KMS-11 (cell line): Measurements from ENCODE around the gene PRPF19.

Source experiments
- H2AFZ ChIP-seq: fragments of 200-600 bp; sonication (generic); 2 replicates; pipeline ENCODE4 v1.6.1; 2016; ENCODE audit warnings: antibody characterized with exemption, mixed run types, low read depth
- H3K27ac ChIP-seq: fragments of 200-600 bp; sonication (generic); 2 replicates; pipeline ENCODE4 v1.6.1; 2016; ENCODE audit warnings: mild to moderate bottlenecking, mixed run types
- H3K27me3 ChIP-seq: fragments of 200-600 bp; sonication (generic); 2 replicates; pipeline ENCODE4 v1.6.1; 2017; ENCODE audit warnings: mild to moderate bottlenecking, low read depth, mixed run types, moderate library complexity; ENCODE audit not compliant: insufficient read depth
- H3K36me3 ChIP-seq: fragments of 200-600 bp; sonication (generic); 2 replicates; pipeline ENCODE4 v1.6.1; 2017; ENCODE audit warnings: mild to moderate bottlenecking, mixed run types; ENCODE audit not compliant: insufficient read depth
- H3K4me1 ChIP-seq: fragments of 200-600 bp; sonication (generic); 2 replicates; pipeline ENCODE4 v1.6.1; 2016; ENCODE audit warnings: mild to moderate bottlenecking, low read depth, mixed run types; ENCODE audit not compliant: poor library complexity, severe bottlenecking
- H3K4me2 ChIP-seq: fragments of 200-600 bp; sonication (generic); 2 replicates; pipeline ENCODE4 v1.7.0; 2016; ENCODE audit warnings: mild to moderate bottlenecking, mixed run types
- H3K4me3 ChIP-seq: fragments of 200-600 bp; sonication (generic); IDR thresholded peaks from 2 replicates; pipeline ENCODE4 v1.6.1; 2017; ENCODE audit warnings: low read depth, low read length, mixed read lengths; ENCODE audit not compliant: insufficient read depth
- H3K79me2 ChIP-seq: fragments of 200-600 bp; sonication (generic); 2 replicates; pipeline ENCODE4 v1.6.1; 2016; ENCODE audit warnings: low read depth, mixed run types; ENCODE audit not compliant: insufficient read depth
- H3K9ac ChIP-seq: fragments of 200-600 bp; sonication (generic); 2 replicates; pipeline ENCODE4 v1.6.1; 2016; ENCODE audit warnings: mild to moderate bottlenecking, mixed run types
- H4K20me1 ChIP-seq: fragments of 200-600 bp; sonication (generic); 2 replicates; pipeline ENCODE4 v1.6.1; 2016; ENCODE audit warnings: mild to moderate bottlenecking, mixed run types; ENCODE audit not compliant: insufficient read depth
- TF ChIP-seq, protein P1 (sequence below): fragments of 200-600 bp; sonication (generic); conservative IDR thresholded peaks from 2 replicates; pipeline ENCODE4 v1.6.1; 2017; ENCODE audit warnings: low read depth, mild to moderate bottlenecking, antibody characterized with exemption, low read length, moderate library complexity, mixed read lengths

Gene PRPF19

GRCh38 chr11:60915248-60915914, 9.0 kb upstream of the PRPF19 start:
- Histone ChIP-seq H3K4me3 (no peak overlapping the region), H2AFZ (peak overlapping the region; percentile 81; the same call in 1 of the 2 replicates), H3K79me2 (peaks cover 48% of the 10 kb centered on the region), H3K36me3 (no peaks in the 10 kb centered on the region), H3K27ac (peak overlapping the region; percentile 68), H3K9ac (peak overlapping the region; percentile 74; the same call in 1 of the 2 replicates), H3K4me2 (peak overlapping the region; percentile 66), H3K4me1 (peaks cover 62% of the 10 kb centered on the region), H4K20me1 (peaks cover 4% of the 10 kb centered on the region), H3K27me3 (no peaks in the 10 kb centered on the region)
- TF ChIP-seq, protein P1, sequence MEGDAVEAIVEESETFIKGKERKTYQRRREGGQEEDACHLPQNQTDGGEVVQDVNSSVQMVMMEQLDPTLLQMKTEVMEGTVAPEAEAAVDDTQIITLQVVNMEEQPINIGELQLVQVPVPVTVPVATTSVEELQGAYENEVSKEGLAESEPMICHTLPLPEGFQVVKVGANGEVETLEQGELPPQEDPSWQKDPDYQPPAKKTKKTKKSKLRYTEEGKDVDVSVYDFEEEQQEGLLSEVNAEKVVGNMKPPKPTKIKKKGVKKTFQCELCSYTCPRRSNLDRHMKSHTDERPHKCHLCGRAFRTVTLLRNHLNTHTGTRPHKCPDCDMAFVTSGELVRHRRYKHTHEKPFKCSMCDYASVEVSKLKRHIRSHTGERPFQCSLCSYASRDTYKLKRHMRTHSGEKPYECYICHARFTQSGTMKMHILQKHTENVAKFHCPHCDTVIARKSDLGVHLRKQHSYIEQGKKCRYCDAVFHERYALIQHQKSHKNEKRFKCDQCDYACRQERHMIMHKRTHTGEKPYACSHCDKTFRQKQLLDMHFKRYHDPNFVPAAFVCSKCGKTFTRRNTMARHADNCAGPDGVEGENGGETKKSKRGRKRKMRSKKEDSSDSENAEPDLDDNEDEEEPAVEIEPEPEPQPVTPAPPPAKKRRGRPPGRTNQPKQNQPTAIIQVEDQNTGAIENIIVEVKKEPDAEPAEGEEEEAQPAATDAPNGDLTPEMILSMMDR: peak; percentile 43

DNA sequence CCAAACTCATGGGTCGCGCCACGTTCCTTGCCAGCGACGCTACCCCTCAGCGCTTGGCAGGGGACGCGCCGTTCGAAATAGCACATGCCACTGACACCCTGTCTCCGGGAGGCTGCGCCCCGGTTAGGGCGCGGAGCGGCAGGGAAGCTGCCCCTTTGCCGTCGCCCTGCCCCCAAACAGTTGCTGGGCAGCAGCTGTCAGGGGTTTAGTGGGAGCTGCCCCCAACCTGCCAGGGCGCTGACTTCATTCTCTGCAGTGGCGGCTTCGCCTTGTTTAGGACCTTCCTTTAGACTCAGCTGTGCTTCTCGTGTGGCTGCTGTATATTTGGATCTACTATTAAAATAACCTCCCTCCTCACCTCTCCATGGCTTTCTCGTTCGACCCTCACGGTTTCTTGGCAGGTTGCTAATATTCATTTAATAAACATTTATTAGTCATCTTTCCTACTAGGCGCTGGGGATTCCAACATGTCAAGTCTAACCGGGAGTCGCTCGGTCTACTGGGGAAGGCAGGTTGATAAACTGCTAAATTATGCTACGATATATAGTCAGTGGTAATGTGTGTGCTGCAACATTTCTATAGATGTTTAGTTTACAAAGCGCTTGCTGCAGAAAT, 8.4 kb upstream of the PRPF19 start:
- Histone ChIP-seq H4K20me1 (peaks cover 4% of the 10 kb centered on the region; the same call in 1 of the 2 replicates), H3K27me3 (no peaks in the 10 kb centered on the region), H3K9ac (peak overlapping the region; percentile 74), H3K4me3 (no peak overlapping the region), H3K4me1 (peaks cover 68% of the 10 kb centered on the region), H2AFZ (peak overlapping the region; percentile 81), H3K27ac (peak overlapping the region; percentile 68), H3K36me3 (no peaks in the 10 kb centered on the region), H3K79me2 (peaks cover 48% of the 10 kb centered on the region), H3K4me2 (peak overlapping the region; percentile 66)
- TF ChIP-seq, protein P1: no peak

- Histone ChIP-seq H3K27me3 (no peaks in the 10 kb centered on the region), H4K20me1 (peaks cover 4% of the 10 kb centered on the region; the same call in 1 of the 2 replicates), H3K36me3 (no peaks in the 10 kb centered on the region), H3K4me3 (no peak within 1 kb of the TSS), H3K27ac (peak within 1 kb of the TSS; percentile 68), H3K4me2 (peak within 1 kb of the TSS; percentile 66), H3K79me2 (peaks cover 42% of the 10 kb centered on the region), H2AFZ (peak within 1 kb of the TSS; percentile 81), H3K9ac (peak within 1 kb of the TSS; percentile 74), H3K4me1 (peaks cover 71% of the 10 kb centered on the region)
- TF ChIP-seq, protein P1: no peak
These were observed 7.6 kb upstream of the PRPF19 start, which contains the start of gene TMEM109 for GRCh38 chr11:60913793-60914632. Gene TMEM109, plus strand, starts transcription at chr11:60914158. Its CDS starts 5,536 bp downstream, at chr11:60919694.

- TF ChIP-seq, protein P1: no peak
- peak overlapping the region; percentile 81 for H2AFZ ChIP-seq
- H3K27me3 ChIP-seq: no peaks in the 10 kb centered on the region
- H3K4me1 ChIP-seq: peaks cover 70% of the 10 kb centered on the region
- H3K4me3 ChIP-seq: no peak overlapping the region
- H3K4me2 ChIP-seq: peak overlapping the region; percentile 66
- no peaks in the 10 kb centered on the region for H3K36me3 ChIP-seq
- H3K9ac ChIP-seq: peak overlapping the region; percentile 74; the same call in 1 of the 2 replicates
- peaks cover 34% of the 10 kb centered on the region for H3K79me2 ChIP-seq
- peak overlapping the region; percentile 68; the same call in 1 of the 2 replicates for H3K27ac ChIP-seq
- H4K20me1 ChIP-seq: peaks cover 3% of the 10 kb centered on the region; the same call in 1 of the 2 replicates
These were observed 6.6 kb upstream of the PRPF19 start for GRCh38 chr11:60912851-60913528.
